ENCODE measurements around the gene MTARC2. TPM values are rescaled to one million over a fixed set of nuclear protein-coding genes. Genes with fewer than 3 reads are reported as not detected.

Gene MTARC2
- total RNA-seq, 2 donors from 2014 or later, result 30.4 to 32.1 TPM

- DNase-seq (ENCODE audit: low spot score) (no peak), ATAC-seq (ENCODE audit: insufficient number of reproducible peaks, low FRiP score, low read depth) (no peak)
- no peak for TF ChIP-seq CTCF (IDR thresholded peaks at IDR 0.05)
- H3K27ac ChIP-seq, result no peak overlapping the region
- H3K36me3 ChIP-seq, result no peaks in the 10 kb centered on the region
- no peak overlapping the region for H3K4me3 ChIP-seq
- no peaks in the 10 kb centered on the region for H3K4me1 ChIP-seq (ENCODE audit: control insufficient read depth in 1 of 2, low read depth in 2 of 2)
- no peaks in the 10 kb centered on the region for H3K27me3 ChIP-seq (replicated peaks; ENCODE audit: insufficient read depth)
- H3K9me3 ChIP-seq, result no peaks in the 10 kb centered on the region
Measured at GRCh38 chr1:220702733-220703270, 45.3 kb upstream of the MTARC2 start.

GRCh38 chr1:220703305-220703704, 44.8 kb upstream of the MTARC2 start:
- Histone ChIP-seq H3K4me3 (no peak overlapping the region), H3K27ac (no peak overlapping the region), H3K36me3 (no peaks in the 10 kb centered on the region), H3K9me3 (no peaks in the 10 kb centered on the region), H3K27me3 (replicated peaks; ENCODE audit: insufficient read depth) (no peaks in the 10 kb centered on the region), H3K4me1 (ENCODE audit: control insufficient read depth in 1 of 2, low read depth in 2 of 2) (no peaks in the 10 kb centered on the region)
- DNase-seq (ENCODE audit: low spot score), result no peak
- no peak for ATAC-seq (ENCODE audit: insufficient number of reproducible peaks, low FRiP score, low read depth)
- no peak for TF ChIP-seq CTCF (IDR thresholded peaks at IDR 0.05)

GRCh38 chr1:220705782-220706181, 42.3 kb upstream of the MTARC2 start:
- Histone ChIP-seq H3K27me3 (replicated peaks; ENCODE audit: insufficient read depth) (no peaks in the 10 kb centered on the region), H3K36me3 (no peaks in the 10 kb centered on the region), H3K4me1 (ENCODE audit: control insufficient read depth in 1 of 2, low read depth in 2 of 2) (no peaks in the 10 kb centered on the region), H3K9me3 (no peaks in the 10 kb centered on the region), H3K4me3 (no peak overlapping the region), H3K27ac (no peak overlapping the region)
- ATAC-seq (ENCODE audit: insufficient number of reproducible peaks, low FRiP score, low read depth), result no peak
- TF ChIP-seq CTCF (IDR thresholded peaks at IDR 0.05), result no peak
- DNase-seq (ENCODE audit: low spot score), result no peak

GRCh38 chr1:220706480-220706879, 41.6 kb upstream of the MTARC2 start:
- ATAC-seq (ENCODE audit: insufficient number of reproducible peaks, low FRiP score, low read depth) (no peak), DNase-seq (ENCODE audit: low spot score) (no peak)
- H3K9me3 ChIP-seq, result no peaks in the 10 kb centered on the region
- H3K4me1 ChIP-seq (ENCODE audit: control insufficient read depth in 1 of 2, low read depth in 2 of 2), result no peaks in the 10 kb centered on the region
- H3K27me3 ChIP-seq (replicated peaks; ENCODE audit: insufficient read depth), result no peaks in the 10 kb centered on the region
- TF ChIP-seq CTCF (IDR thresholded peaks at IDR 0.05), result no peak
- H3K4me3 ChIP-seq, result no peak overlapping the region
- H3K27ac ChIP-seq, result no peak overlapping the region
- no peaks in the 10 kb centered on the region for H3K36me3 ChIP-seq

- H3K4me1 ChIP-seq (ENCODE audit: control insufficient read depth in 1 of 2, low read depth in 2 of 2), result no peaks in the 10 kb centered on the region
- H3K9me3 ChIP-seq, result no peaks in the 10 kb centered on the region
- no peak for TF ChIP-seq CTCF (IDR thresholded peaks at IDR 0.05)
- DNase-seq (ENCODE audit: low spot score), result no peak
- H3K36me3 ChIP-seq, result no peaks in the 10 kb centered on the region
- H3K27ac ChIP-seq, result no peak overlapping the region
- H3K4me3 ChIP-seq, result no peak overlapping the region
- no peaks in the 10 kb centered on the region for H3K27me3 ChIP-seq (replicated peaks; ENCODE audit: insufficient read depth)
- no peak for ATAC-seq (ENCODE audit: insufficient number of reproducible peaks, low FRiP score, low read depth)
Measured at GRCh38 chr1:220707160-220707559, 41.0 kb upstream of the MTARC2 start.
